Body of pancreas (tissue), 4 donors: ENCODE data around the gene CRPPA. TPM values are rescaled to one million over a fixed set of nuclear protein-coding genes. Genes with fewer than 3 reads are reported as not detected.

Experiments used
- ATAC-seq: fragments of 150-250 bp; one replicate; pipeline ENCODE4 v1.9.1; 2016
- DNase-seq, 4 donors: peaks; one replicate each; pipeline ENCODE4 v3.0.0-alpha.2; 2019
- H3K27ac ChIP-seq, 4 donors: fragments of 200-600 bp; sonication (generic); 1 replicate in 3 of 4; 2 replicates in 1 of 4; pipeline versions ENCODE4 v1.5.1 to v1.6.1; 2016 to 2019; ENCODE audit warnings: mild to moderate bottlenecking in 1 of 4, mixed read lengths in 1 of 4, moderate library complexity in 1 of 4
- H3K27me3 ChIP-seq, 2 donors: fragments of 200-600 bp; sonication (generic); one replicate each; pipeline ENCODE4 v1.6.0; 2016; ENCODE audit warnings: mild to moderate bottlenecking in 1 of 2
- H3K36me3 ChIP-seq, 2 donors: fragments of 200-600 bp; sonication (generic); replicated peaks in 1 of 2; 2 replicates each; pipeline ENCODE4 v1.5.1; 2016; ENCODE audit warnings: low read depth in 2 of 2; ENCODE audit not compliant: insufficient read depth in 1 of 2
- H3K4me1 ChIP-seq: fragments of 200-600 bp; sonication (generic); one replicate; pipeline ENCODE4 v1.6.0; 2016
- H3K4me3 ChIP-seq, 2 donors: fragments of 200-600 bp; sonication (generic); 1 replicate in 1 of 2; 2 replicates in 1 of 2; pipeline ENCODE4 v1.5.1; 2016 to 2019
- H3K9me3 ChIP-seq, 3 donors: fragments of 200-600 bp; sonication (generic); 1 replicate in 2 of 3; 2 replicates in 1 of 3; pipeline ENCODE4 v1.5.1; 2016
- CTCF ChIP-seq, 7 experiments: fragments of 450-650 bp in 4 of 7; fragments of 200-600 bp in 3 of 7; sonication (generic) in 3 of 7; IDR thresholded peaks; one replicate each; pipeline ENCODE4 v1.5.1; 2016 to 2019; ENCODE audit warnings: antibody characterized with exemption in 7 of 7
- POLR2A ChIP-seq, 3 donors: fragments of 450-650 bp; IDR thresholded peaks; one replicate each; pipeline ENCODE4 v1.6.1; 2016; ENCODE audit warnings: antibody characterized with exemption in 3 of 3, mild to moderate bottlenecking in 2 of 3
- WGBS, 2 donors: methylation state at CpG; one replicate each; pipeline ENCODE4 v1.1.5; 2017; 5-methylcytosine and 5-hydroxymethylcytosine counted together
- intact Hi-C: fragments of 100-400 bp; cut with DNase I; formaldehyde crosslinking; loops from one replicate; pipeline ENCODE4 v1.15.1; 2023
- total RNA-seq, 2 donors: library from RNA; depleted of rRNA; stranded (reverse); fragments of >200 nt; gene quantifications; one replicate each; pipeline ENCODE4 v1.1.0, GENCODE V29; 2016

CRPPA gene
- total RNA-seq, 2 donors from 2014 or later, result 0.66 to 1.0 TPM

DNA sequence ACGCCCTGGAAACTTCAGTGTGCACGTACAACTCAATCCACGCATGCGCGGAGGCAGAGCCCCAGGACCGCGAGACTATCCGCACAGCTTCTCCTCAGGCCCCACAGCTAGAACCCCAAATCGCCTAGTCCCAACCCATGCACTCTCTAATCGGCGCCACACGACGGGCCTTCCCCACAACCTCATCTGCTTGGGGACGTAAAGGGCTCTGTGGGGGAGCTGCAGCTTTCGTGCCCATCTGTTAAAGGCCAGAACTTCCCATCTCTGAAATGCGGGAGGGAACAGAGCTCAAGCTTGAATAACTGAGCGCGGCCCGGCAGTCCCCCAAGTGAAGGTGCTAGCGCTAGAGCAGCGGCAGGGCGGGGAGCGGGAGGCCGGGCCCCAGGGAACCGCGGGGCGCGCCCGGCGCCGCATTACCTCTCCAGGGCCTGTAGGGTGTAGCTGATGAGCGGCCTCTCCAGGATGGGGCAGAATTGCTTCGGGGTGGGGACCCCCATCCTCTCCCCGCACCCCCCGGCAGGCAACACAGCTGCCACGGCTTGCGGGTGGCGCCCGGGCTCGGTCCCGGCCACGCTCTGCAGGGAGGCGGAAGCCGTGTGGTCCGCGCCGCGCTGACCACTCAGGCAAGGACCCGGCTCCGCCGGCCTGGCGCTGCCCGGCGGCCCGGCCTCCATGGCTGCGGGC is 547 bp downstream of the CRPPA start:
- Histone ChIP-seq H3K27me3 (no peaks in the 10 kb centered on the region), H3K4me1 (peaks cover 25% of the 10 kb centered on the region), H3K36me3 (no peaks in the 10 kb centered on the region), H3K27ac (peak overlapping the region; percentile 95 to 99 (median 97)), H3K4me3 (peak overlapping the region; percentile 33 to 88), H3K9me3 (no peaks in the 10 kb centered on the region)
- 0% methylated on average over 23 to 47 of the region's 56 CpGs for WGBS, 2 donors
- DNase-seq (peak; percentile 87 to 93 (median 92)), ATAC-seq (peak; percentile 86)
- intact Hi-C loops, result no loop called here
- peak; percentile 82 to 97 (median 97) for TF ChIP-seq POLR2A (IDR thresholded peaks at IDR 0.05)
- TF ChIP-seq CTCF (IDR thresholded peaks at IDR 0.05), result peak in 4 of 7 experiments; percentile 35 to 56 (median 39)

DNA sequence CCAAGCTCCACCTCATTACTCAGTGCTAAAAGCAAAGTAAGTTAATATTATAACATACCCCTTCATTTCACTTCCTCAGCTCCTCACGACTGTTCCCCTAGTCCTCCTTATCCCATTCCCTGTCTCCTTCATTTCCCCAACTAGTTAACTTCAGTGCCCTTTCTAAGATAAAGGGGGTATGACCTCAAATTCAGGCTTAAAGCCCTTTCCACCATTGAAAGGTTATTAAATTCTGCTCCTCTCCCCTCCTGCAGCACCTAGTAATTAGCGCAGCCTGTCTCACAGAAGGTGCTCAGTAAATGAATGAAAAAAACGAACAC is 1.0 kb downstream of the CRPPA start:
- intact Hi-C loops, result no loop called here
- Histone ChIP-seq H3K36me3 (no peaks in the 10 kb centered on the region), H3K4me3 (peak overlapping the region; percentile 33 to 88), H3K9me3 (no peaks in the 10 kb centered on the region), H3K27ac (peak overlapping the region; percentile 95 to 99 (median 97)), H3K27me3 (no peaks in the 10 kb centered on the region), H3K4me1 (peaks cover 25% of the 10 kb centered on the region)
- WGBS, 2 donors, result 0% methylated on average over 3 of the region's 3 CpGs
- no peak for TF ChIP-seq CTCF (IDR thresholded peaks at IDR 0.05)
- no peak for TF ChIP-seq POLR2A (IDR thresholded peaks at IDR 0.05)
- DNase-seq (no peak), ATAC-seq (no peak)

GRCh38 chr7:16419859-16420258 is 1.5 kb downstream of the CRPPA start:
- no peaks in the 10 kb centered on the region for H3K27me3 ChIP-seq
- H3K9me3 ChIP-seq, result no peaks in the 10 kb centered on the region
- peak overlapping the region in 3 of 4 donors; percentile 95 to 99 (median 98) for H3K27ac ChIP-seq
- no peak for TF ChIP-seq POLR2A (IDR thresholded peaks at IDR 0.05)
- no peak for TF ChIP-seq CTCF (IDR thresholded peaks at IDR 0.05)
- intact Hi-C loops, result no loop called here
- peaks cover 25% of the 10 kb centered on the region for H3K4me1 ChIP-seq
- DNase-seq (no peak), ATAC-seq (no peak)
- H3K4me3 ChIP-seq, result peak overlapping the region in 1 of 2 donors; percentile 33
- 41 to 45% methylated on average over 10 of the region's 10 CpGs for WGBS, 2 donors
- H3K36me3 ChIP-seq, result no peaks in the 10 kb centered on the region

DNA sequence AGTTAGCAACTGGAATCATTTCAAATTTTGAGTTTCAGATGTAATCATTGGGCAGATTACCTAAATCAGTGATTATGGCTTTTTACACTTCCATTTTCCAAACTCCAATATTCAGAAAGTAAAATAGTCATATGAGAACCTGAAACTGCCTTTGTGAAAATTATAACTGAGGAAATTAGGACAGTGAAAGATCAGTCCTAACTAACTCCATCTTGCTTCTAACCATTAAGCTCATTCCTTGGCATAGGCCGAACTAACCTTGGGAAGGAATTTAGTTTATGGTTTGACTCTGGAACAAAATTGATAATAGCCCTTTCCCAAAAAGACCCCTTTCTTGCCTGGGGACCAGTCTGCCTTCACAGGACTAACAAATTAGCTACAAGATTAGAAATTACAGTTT is 2.2 kb downstream of the CRPPA start:
- Histone ChIP-seq H3K9me3 (no peaks in the 10 kb centered on the region), H3K4me1 (peaks cover 25% of the 10 kb centered on the region), H3K27ac (no peak overlapping the region), H3K27me3 (no peaks in the 10 kb centered on the region), H3K4me3 (no peak overlapping the region), H3K36me3 (no peaks in the 10 kb centered on the region)
- WGBS, 2 donors, result 90 to 97% methylated on average over 1 of the region's 1 CpG
- DNase-seq (no peak), ATAC-seq (no peak)
- intact Hi-C loops, result no loop called here
- TF ChIP-seq CTCF (IDR thresholded peaks at IDR 0.05) (no peak), POLR2A (IDR thresholded peaks at IDR 0.05) (no peak)

DNA sequence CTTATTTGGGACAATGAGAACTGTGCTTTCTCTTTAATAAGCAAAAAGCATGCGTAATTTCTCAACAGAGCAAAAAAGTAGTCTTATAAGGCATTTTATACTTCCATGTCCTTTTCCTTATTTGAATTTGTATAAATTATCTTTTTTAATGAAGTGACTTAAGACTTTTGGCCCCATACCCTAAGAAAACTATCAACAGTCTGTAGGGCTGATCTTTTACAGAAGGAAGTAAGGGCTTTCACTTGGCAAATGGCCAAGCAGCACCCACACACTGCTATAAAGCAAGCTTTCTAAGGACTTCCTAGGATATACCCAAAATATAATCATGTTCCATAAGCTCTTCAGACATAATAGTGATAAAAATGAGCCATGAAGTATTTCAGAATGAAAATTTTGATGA is 3.4 kb downstream of the CRPPA start:
- Histone ChIP-seq H3K9me3 (no peaks in the 10 kb centered on the region), H3K27me3 (no peaks in the 10 kb centered on the region), H3K27ac (no peak overlapping the region), H3K36me3 (no peaks in the 10 kb centered on the region), H3K4me3 (no peak overlapping the region), H3K4me1 (peaks cover 27% of the 10 kb centered on the region)
- DNase-seq (peak in 1 of 4 donors; percentile 13), ATAC-seq (no peak)
- 37 to 95% methylated on average over 1 of the region's 1 CpG for WGBS, 2 donors
- intact Hi-C loops, result no loop called here
- TF ChIP-seq POLR2A (IDR thresholded peaks at IDR 0.05) (no peak), CTCF (IDR thresholded peaks at IDR 0.05) (no peak)
